B cell (primary cell): ENCODE results near the gene CPO. TPM values are rescaled to one million over a fixed set of nuclear protein-coding genes. Genes with fewer than 3 reads are reported as not detected.

Experiments
- ATAC-seq: fragments of 200-7000 bp; cut with Tn5 transposase; one replicate; pipeline ENCODE4 v1.10.0; 2021; ENCODE audit warnings: low read depth, mild to moderate bottlenecking, moderate number of reproducible peaks, moderate library complexity
- CTCF ChIA-PET: fragments of 350-600 bp; sonication (Branson Sonifier 250); formaldehyde crosslinking; loops from one replicate; lab custom pipeline; 2021; ENCODE audit warnings: antibody characterized with exemption, inconsistent platforms; lab: Charles Lee
- POLR2A ChIA-PET: fragments of 350-600 bp; sonication (Branson Sonifier 250); formaldehyde crosslinking; loops from one replicate; lab custom pipeline; 2021; ENCODE audit warnings: antibody characterized with exemption; lab: Charles Lee
- DNase-seq: peaks from one replicate; pipeline ENCODE4 v3.0.0; 2013
- H2AFZ ChIP-seq: 2 replicates; pipeline ENCODE4 v1.6.1; 2012; ENCODE audit warnings: mild to moderate bottlenecking, low read depth, low read length; ENCODE audit not compliant: insufficient read depth, poor library complexity, severe bottlenecking
- H3K27ac ChIP-seq, 2 donors: 1 replicate in 1 of 2; 2 replicates in 1 of 2; pipeline ENCODE4 v1.5.1; 2012 to 2013; ENCODE audit warnings: low read length in 2 of 2, mild to moderate bottlenecking in 2 of 2, moderate library complexity in 1 of 2
- H3K27me3 ChIP-seq, 4 experiments: fragments of 200-600 bp in 1 of 4; sonication (generic) in 1 of 4; replicated peaks in 1 of 4; 1 replicate in 2 of 4; 2 replicates in 2 of 4; pipeline versions ENCODE4 v1.6.1 to v1.7.0; 2013 to 2016; ENCODE audit warnings: low read length in 3 of 4, mild to moderate bottlenecking in 2 of 4, mixed read lengths in 1 of 4, moderate library complexity in 1 of 4; ENCODE audit not compliant: insufficient read depth in 4 of 4, control insufficient read depth in 3 of 4; ENCODE audit errors: control extremely low read depth in 1 of 4
- H3K36me3 ChIP-seq, 2 experiments: replicated peaks in 1 of 2; 1 replicate in 1 of 2; 2 replicates in 1 of 2; pipeline versions ENCODE4 v1.6.1 to v1.7.1; 2013; ENCODE audit warnings: low read length in 1 of 2; ENCODE audit not compliant: insufficient read depth in 2 of 2, control insufficient read depth in 1 of 2; ENCODE audit errors: control extremely low read depth in 1 of 2, extremely low read depth in 1 of 2
- H3K4me1 ChIP-seq, 2 donors: fragments of 200-600 bp in 1 of 2; sonication (generic) in 1 of 2; 1 replicate in 1 of 2; 2 replicates in 1 of 2; pipeline versions ENCODE4 v1.5.1 to v1.6.1; 2013 to 2017; ENCODE audit warnings: low read length in 2 of 2; ENCODE audit not compliant: control insufficient read depth in 2 of 2, insufficient read depth in 2 of 2
- H3K4me2 ChIP-seq: replicated peaks from 2 replicates; pipeline ENCODE3; 2012; ENCODE audit warnings: mild to moderate bottlenecking, low read depth, low read length; ENCODE audit not compliant: poor library complexity, severe bottlenecking
- H3K4me3 ChIP-seq, 5 experiments: fragments of 200-600 bp in 1 of 5; sonication (generic) in 1 of 5; 1 replicate in 3 of 5; 2 replicates in 2 of 5; pipeline versions ENCODE4 v1.5.1 to v1.7.0; 2011 to 2016; ENCODE audit warnings: low read length in 4 of 5, mild to moderate bottlenecking in 4 of 5, low read depth in 2 of 5, control low read depth in 1 of 5, moderate library complexity in 1 of 5; ENCODE audit not compliant: insufficient read depth in 1 of 5; ENCODE audit errors: control extremely low read depth in 1 of 5, extremely low read depth in 1 of 5
- H3K79me2 ChIP-seq: fragments of 200-600 bp; sonication (generic); one replicate; pipeline ENCODE4 v1.6.0; 2016; ENCODE audit warnings: low read length; ENCODE audit not compliant: control insufficient read depth, insufficient read depth
- H3K9ac ChIP-seq: fragments of 200-600 bp; sonication (generic); 2 replicates; pipeline ENCODE4 v1.6.1; 2017; ENCODE audit warnings: mild to moderate bottlenecking, low read length, moderate library complexity
- H3K9me3 ChIP-seq, 3 donors: one replicate each; pipeline versions ENCODE4 v1.6.1 to v1.7.1; 2013; ENCODE audit warnings: low read length in 2 of 3; ENCODE audit not compliant: control insufficient read depth in 2 of 3, insufficient read depth in 1 of 3; ENCODE audit errors: control extremely low read depth in 1 of 3
- H4K20me1 ChIP-seq: 2 replicates; pipeline ENCODE4 v1.6.0; 2012; ENCODE audit warnings: mild to moderate bottlenecking, low read length; ENCODE audit not compliant: insufficient read depth, control insufficient read depth, poor library complexity, severe bottlenecking
- H3K27ac Mint-ChIP-seq: one replicate; pipeline ENCODE4 v1.8.0; 2021; ENCODE audit warnings: mixed read lengths
- H3K27me3 Mint-ChIP-seq: one replicate; pipeline ENCODE4 v1.8.0; 2021; ENCODE audit warnings: mixed read lengths
- H3K4me1 Mint-ChIP-seq: one replicate; pipeline ENCODE4 v1.8.0; 2021; ENCODE audit warnings: mixed read lengths
- H3K4me3 Mint-ChIP-seq: one replicate; pipeline ENCODE4 v1.8.0; 2021; ENCODE audit warnings: mixed read lengths
- H3K9me3 Mint-ChIP-seq: one replicate; pipeline ENCODE4 v1.8.0; 2022; ENCODE audit warnings: mixed read lengths; ENCODE audit not compliant: insufficient read depth
- CTCF ChIP-seq: fragments of 200-600 bp; IDR thresholded peaks from one replicate; pipeline ENCODE4 v1.8.0; 2022; ENCODE audit warnings: antibody characterized with exemption, mild to moderate bottlenecking
- EZH2 ChIP-seq: IDR thresholded peaks from 2 replicates; pipeline ENCODE4 v1.6.1; 2012; ENCODE audit warnings: borderline replicate concordance, low read depth, mild to moderate bottlenecking, moderate library complexity, low read length; ENCODE audit not compliant: insufficient read depth, poor library complexity, severe bottlenecking
- WGBS: methylation state at CpG from one replicate; pipeline ENCODE4 v1.1.5; 2013; ENCODE audit warnings: missing lambda C conversion rate; ENCODE audit not compliant: insufficient coverage; 5-methylcytosine and 5-hydroxymethylcytosine counted together
- intact Hi-C: fragments of 100-400 bp; cut with micrococcal nuclease; formaldehyde crosslinking; loops from one replicate; pipeline ENCODE4 v1.10.0; 2022
- polyA plus RNA-seq: library from polyadenylated mRNA; depleted of rRNA; stranded (reverse); fragments of >200 nt; gene quantifications from 2 replicates; pipeline ENCODE4 v1.2.3, GENCODE V29; 2012
- total RNA-seq, 2 donors: library from RNA; stranded (reverse); fragments of 120-200 nt in 1 of 2; gene quantifications; 1 replicate in 1 of 2; 2 replicates in 1 of 2; pipeline versions ENCODE4 v1.2.3 to v1.2.4, GENCODE V29; 2013 to 2022

Gene CPO
- total and polyA plus RNA-seq, 2 donors (not counting 1 experiment from before 2014, with no cell fraction given) = not detected

DNA sequence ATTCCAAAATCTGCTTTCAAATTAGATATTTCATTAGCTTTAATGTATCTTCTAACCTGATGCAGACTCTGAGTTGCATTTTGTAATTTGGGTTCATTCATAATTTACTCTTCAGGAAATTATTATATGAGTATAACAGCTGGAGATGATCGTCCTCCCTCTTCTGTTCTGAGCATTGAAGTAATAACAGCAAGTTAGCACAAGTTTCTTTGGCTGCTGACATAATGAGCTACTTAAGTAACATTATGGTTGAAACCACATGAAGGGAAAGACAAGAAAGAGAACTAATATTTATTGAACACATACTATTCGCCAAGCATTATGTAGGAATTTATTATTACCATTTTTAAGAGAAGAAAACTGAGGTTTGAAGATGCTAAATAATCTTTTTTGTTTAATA is 75.1 kb downstream of the CPO start:
- H3K4me2 ChIP-seq = no peak overlapping the region
- DNase-seq = no peak
- H2AFZ ChIP-seq = no peak overlapping the region
- H3K9me3 ChIP-seq = no peaks in the 10 kb centered on the region
- intact Hi-C loops = no loop called here
- no CpG with 5 or more reads among the region's 2 CpGs for WGBS
- H3K4me3 Mint-ChIP-seq = no peak overlapping the region
- ChIA-PET CTCF (no interaction called here), POLR2A (no interaction called here)
- ATAC-seq = no peak
- H3K79me2 ChIP-seq = no peaks in the 10 kb centered on the region
- H3K4me1 Mint-ChIP-seq = no peaks in the 10 kb centered on the region
- no peak overlapping the region for H3K27ac Mint-ChIP-seq
- no peak overlapping the region for H3K27ac ChIP-seq
- H3K4me3 ChIP-seq = no peak overlapping the region
- no peaks in the 10 kb centered on the region for H3K27me3 ChIP-seq
- H3K4me1 ChIP-seq = no peaks in the 10 kb centered on the region
- no peaks in the 10 kb centered on the region for H3K36me3 ChIP-seq
- H4K20me1 ChIP-seq = no peaks in the 10 kb centered on the region
- peaks cover 6% of the 10 kb centered on the region for H3K9me3 Mint-ChIP-seq
- H3K27me3 Mint-ChIP-seq = peaks cover 22% of the 10 kb centered on the region
- no peak overlapping the region for H3K9ac ChIP-seq
- TF ChIP-seq CTCF (no peak), EZH2 (no peak)

DNA sequence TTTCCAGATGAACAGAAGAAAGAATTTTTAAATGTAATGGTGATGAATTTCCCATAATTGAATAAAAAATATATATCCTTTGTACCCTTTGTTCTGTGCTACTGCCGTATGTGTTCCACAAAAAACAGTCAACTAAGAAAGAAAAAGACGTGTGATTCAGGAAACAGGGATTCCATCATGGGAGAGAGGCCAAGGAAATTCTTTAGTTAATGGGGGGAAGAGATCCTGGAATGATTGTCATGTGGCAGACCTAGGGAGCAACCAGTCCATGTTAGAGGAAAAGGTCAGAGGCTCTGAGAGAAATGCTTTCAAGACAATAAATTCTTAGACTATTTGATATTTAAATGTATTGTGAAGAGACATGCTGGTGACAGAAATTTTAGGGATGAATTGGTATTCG is 76.6 kb downstream of the CPO start:
- Mint-ChIP-seq H3K4me3 (no peak overlapping the region), H3K9me3 (peaks cover 6% of the 10 kb centered on the region), H3K27me3 (peaks cover 20% of the 10 kb centered on the region), H3K27ac (no peak overlapping the region), H3K4me1 (no peaks in the 10 kb centered on the region)
- intact Hi-C loops = no loop called here
- Histone ChIP-seq H4K20me1 (no peaks in the 10 kb centered on the region), H3K27me3 (no peaks in the 10 kb centered on the region), H3K9ac (no peak overlapping the region), H3K4me2 (no peak overlapping the region), H3K79me2 (no peaks in the 10 kb centered on the region), H3K27ac (no peak overlapping the region), H3K36me3 (no peaks in the 10 kb centered on the region), H2AFZ (no peak overlapping the region), H3K4me3 (no peak overlapping the region), H3K4me1 (no peaks in the 10 kb centered on the region), H3K9me3 (no peaks in the 10 kb centered on the region)
- no peak for TF ChIP-seq CTCF
- no peak for TF ChIP-seq EZH2
- POLR2A ChIA-PET = no interaction called here
- ATAC-seq (no peak), DNase-seq (no peak)
- WGBS = 100% methylated on average over 1 of the region's 3 CpGs
- CTCF ChIA-PET = no interaction called here

Other genes with a start within 250 kb of the CPO start
- gene DYTN, start 221.1 kb upstream of the CPO start, total RNA-seq = not detected in 2 replicates
- not detected in 2 replicates for gene DYTN, start 221.1 kb upstream of the CPO start, polyA plus RNA-seq
- 0.34 TPM in 1 of 2 replicates, not detected in the other for gene MDH1B, start 174.2 kb upstream of the CPO start, total RNA-seq
- gene MDH1B, start 174.2 kb upstream of the CPO start, polyA plus RNA-seq = 0.17 TPM in 1 of 2 replicates, not detected in the other
- gene FASTKD2, start 173.9 kb upstream of the CPO start, total RNA-seq = 20.6 and 24.5 TPM in 2 replicates
- 16.0 and 16.8 TPM in 2 replicates for gene FASTKD2, start 173.9 kb upstream of the CPO start, polyA plus RNA-seq
- gene KLF7, start 226.4 kb downstream of the CPO start, total RNA-seq = 81.2 and 93.2 TPM in 2 replicates
- 41.4 and 46.2 TPM in 2 replicates for gene KLF7, start 226.4 kb downstream of the CPO start, polyA plus RNA-seq